Measurements from ENCODE around the gene CRTAC1. TPM values are rescaled to one million over a fixed set of nuclear protein-coding genes. Genes with fewer than 3 reads are reported as not detected.

CRTAC1 gene
- total and polyA plus RNA-seq, 2 experiments from 2014 or later: 0.47 to 1.2 TPM

- Mint-ChIP-seq H3K27me3 (ENCODE audit: insufficient read depth, low read depth, poor library complexity) (peaks cover 4% of the 10 kb centered on the region), H3K9me3 (peaks cover 28% of the 10 kb centered on the region), H3K27ac (no peak overlapping the region), H3K36me3 (ENCODE audit: low read depth) (0 out of 3 replicates have a peak, but pooled peaks cover 3% of the 10 kb centered on the region), H3K4me1 (peaks cover under 1% of the 10 kb centered on the region; the same call in 2 of the 3 replicates), H3K4me3 (no peak overlapping the region)
- peak; percentile 78 for TF ChIP-seq ZNF331 (CRISPR knock-in tag; IDR thresholded peaks at IDR 0.05; ENCODE audit: low read depth)
- TF ChIP-seq, protein P1, sequence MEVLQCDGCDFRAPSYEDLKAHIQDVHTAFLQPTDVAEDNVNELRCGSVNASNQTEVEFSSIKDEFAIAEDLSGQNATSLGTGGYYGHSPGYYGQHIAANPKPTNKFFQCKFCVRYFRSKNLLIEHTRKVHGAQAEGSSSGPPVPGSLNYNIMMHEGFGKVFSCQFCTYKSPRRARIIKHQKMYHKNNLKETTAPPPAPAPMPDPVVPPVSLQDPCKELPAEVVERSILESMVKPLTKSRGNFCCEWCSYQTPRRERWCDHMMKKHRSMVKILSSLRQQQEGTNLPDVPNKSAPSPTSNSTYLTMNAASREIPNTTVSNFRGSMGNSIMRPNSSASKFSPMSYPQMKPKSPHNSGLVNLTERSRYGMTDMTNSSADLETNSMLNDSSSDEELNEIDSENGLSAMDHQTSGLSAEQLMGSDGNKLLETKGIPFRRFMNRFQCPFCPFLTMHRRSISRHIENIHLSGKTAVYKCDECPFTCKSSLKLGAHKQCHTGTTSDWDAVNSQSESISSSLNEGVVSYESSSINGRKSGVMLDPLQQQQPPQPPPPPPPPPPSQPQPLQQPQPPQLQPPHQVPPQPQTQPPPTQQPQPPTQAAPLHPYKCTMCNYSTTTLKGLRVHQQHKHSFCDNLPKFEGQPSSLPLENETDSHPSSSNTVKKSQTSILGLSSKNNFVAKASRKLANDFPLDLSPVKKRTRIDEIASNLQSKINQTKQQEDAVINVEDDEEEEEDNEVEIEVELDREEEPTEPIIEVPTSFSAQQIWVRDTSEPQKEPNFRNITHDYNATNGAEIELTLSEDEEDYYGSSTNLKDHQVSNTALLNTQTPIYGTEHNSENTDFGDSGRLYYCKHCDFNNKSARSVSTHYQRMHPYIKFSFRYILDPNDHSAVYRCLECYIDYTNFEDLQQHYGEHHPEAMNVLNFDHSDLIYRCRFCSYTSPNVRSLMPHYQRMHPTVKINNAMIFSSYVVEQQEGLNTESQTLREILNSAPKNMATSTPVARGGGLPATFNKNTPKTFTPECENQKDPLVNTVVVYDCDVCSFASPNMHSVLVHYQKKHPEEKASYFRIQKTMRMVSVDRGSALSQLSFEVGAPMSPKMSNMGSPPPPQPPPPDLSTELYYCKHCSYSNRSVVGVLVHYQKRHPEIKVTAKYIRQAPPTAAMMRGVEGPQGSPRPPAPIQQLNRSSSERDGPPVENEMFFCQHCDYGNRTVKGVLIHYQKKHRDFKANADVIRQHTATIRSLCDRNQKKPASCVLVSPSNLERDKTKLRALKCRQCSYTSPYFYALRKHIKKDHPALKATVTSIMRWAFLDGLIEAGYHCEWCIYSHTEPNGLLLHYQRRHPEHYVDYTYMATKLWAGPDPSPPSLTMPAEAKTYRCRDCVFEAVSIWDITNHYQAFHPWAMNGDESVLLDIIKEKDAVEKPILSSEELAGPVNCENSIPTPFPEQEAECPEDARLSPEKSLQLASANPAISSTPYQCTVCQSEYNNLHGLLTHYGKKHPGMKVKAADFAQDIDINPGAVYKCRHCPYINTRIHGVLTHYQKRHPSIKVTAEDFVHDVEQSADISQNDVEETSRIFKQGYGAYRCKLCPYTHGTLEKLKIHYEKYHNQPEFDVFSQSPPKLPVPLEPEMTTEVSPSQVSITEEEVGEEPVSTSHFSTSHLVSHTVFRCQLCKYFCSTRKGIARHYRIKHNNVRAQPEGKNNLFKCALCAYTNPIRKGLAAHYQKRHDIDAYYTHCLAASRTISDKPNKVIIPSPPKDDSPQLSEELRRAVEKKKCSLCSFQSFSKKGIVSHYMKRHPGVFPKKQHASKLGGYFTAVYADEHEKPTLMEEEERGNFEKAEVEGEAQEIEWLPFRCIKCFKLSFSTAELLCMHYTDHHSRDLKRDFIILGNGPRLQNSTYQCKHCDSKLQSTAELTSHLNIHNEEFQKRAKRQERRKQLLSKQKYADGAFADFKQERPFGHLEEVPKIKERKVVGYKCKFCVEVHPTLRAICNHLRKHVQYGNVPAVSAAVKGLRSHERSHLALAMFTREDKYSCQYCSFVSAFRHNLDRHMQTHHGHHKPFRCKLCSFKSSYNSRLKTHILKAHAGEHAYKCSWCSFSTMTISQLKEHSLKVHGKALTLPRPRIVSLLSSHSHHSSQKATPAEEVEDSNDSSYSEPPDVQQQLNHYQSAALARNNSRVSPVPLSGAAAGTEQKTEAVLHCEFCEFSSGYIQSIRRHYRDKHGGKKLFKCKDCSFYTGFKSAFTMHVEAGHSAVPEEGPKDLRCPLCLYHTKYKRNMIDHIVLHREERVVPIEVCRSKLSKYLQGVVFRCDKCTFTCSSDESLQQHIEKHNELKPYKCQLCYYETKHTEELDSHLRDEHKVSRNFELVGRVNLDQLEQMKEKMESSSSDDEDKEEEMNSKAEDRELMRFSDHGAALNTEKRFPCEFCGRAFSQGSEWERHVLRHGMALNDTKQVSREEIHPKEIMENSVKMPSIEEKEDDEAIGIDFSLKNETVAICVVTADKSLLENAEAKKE (CRISPR knock-in tag; IDR thresholded peaks at IDR 0.05): no peak
- Histone ChIP-seq H3K4me1 (ENCODE audit: insufficient read depth) (no peaks in the 10 kb centered on the region), H3K4me2 (no peak overlapping the region), H3K27me3 (ENCODE audit: insufficient read depth) (no peaks in the 10 kb centered on the region), H3K79me2 (replicated peaks; ENCODE audit: insufficient read depth) (no peaks in the 10 kb centered on the region), H3K9me2 (ENCODE audit: insufficient read depth) (no peaks in the 10 kb centered on the region), H3K27ac (ENCODE audit: low read depth) (no peak overlapping the region), H4K20me1 (replicated peaks; ENCODE audit: insufficient read depth) (no peaks in the 10 kb centered on the region; the same call in 1 of the 2 replicates), H3K4me3 (no peak overlapping the region), H3F3A (replicated peaks; ENCODE audit: low read depth) (no peaks in the 10 kb centered on the region), H2AFZ (no peak overlapping the region), H3K36me3 (ENCODE audit: insufficient read depth) (0 out of 2 replicates have a peak, but pooled peaks cover 7% of the 10 kb centered on the region)
- ATAC-seq (no peak), DNase-seq (ENCODE audit: low spot score) (no peak)
Observed at GRCh38 chr10:97944772-97945171, 85.6 kb downstream of the CRTAC1 start.

DNA sequence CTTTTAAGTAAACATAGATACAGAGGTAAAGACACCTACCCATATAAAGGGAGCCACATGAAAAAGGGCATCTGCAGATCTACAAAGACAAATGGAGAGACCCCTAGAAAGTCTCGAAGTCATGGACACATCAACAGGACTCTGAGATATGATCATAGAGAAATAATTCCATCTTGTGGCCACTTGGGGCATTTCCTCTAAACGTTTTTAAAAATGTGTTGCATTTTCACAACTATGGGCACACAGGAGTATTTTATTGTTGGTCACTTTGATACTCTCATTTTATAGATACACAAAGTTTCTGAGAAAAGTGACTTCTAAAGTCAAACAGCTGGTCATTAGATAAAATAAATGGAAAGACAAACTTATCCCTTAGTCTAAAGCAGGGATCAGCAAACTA is 87.1 kb downstream of the CRTAC1 start:
- peaks cover 6% of the 10 kb centered on the region for H3K4me1 Mint-ChIP-seq
- Histone ChIP-seq H3K9me2 (ENCODE audit: insufficient read depth) (no peaks in the 10 kb centered on the region), H3K36me3 (ENCODE audit: insufficient read depth) (0 out of 2 replicates have a peak, but pooled peaks cover 7% of the 10 kb centered on the region), H3K4me3 (no peak overlapping the region), H3K27me3 (ENCODE audit: insufficient read depth) (no peaks in the 10 kb centered on the region), H3K79me2 (replicated peaks; ENCODE audit: insufficient read depth) (no peaks in the 10 kb centered on the region), H4K20me1 (replicated peaks; ENCODE audit: insufficient read depth) (no peaks in the 10 kb centered on the region; the same call in 1 of the 2 replicates), H3K27ac (ENCODE audit: low read depth) (no peak overlapping the region), H3K4me1 (ENCODE audit: insufficient read depth) (no peaks in the 10 kb centered on the region), H3F3A (replicated peaks; ENCODE audit: low read depth) (no peaks in the 10 kb centered on the region), H3K4me2 (no peak overlapping the region), H2AFZ (no peak overlapping the region)
- no peak for DNase-seq (ENCODE audit: low spot score)
- H3K9me3 Mint-ChIP-seq: peaks cover 26% of the 10 kb centered on the region
- no peak for ATAC-seq
- no peak overlapping the region for H3K4me3 Mint-ChIP-seq
- 0 out of 3 replicates have a peak, but pooled peaks cover 3% of the 10 kb centered on the region for H3K36me3 Mint-ChIP-seq (ENCODE audit: low read depth)
- H3K27ac Mint-ChIP-seq: no peak overlapping the region
- TF ChIP-seq ZNF114 (CRISPR knock-in tag; IDR thresholded peaks at IDR 0.05): no peak
- peak in 1 of 2 experiments; percentile 34; a peak in 2 of 4 replicates for TF ChIP-seq CTCF (conservative IDR thresholded peaks at IDR 0.05; ENCODE audit: low read depth in 2 of 2)
- TF ChIP-seq EZH2 (IDR thresholded peaks at IDR 0.05; ENCODE audit: low read depth, unreplicated experiment): no peak
- TF ChIP-seq REST (IDR thresholded peaks at IDR 0.05; ENCODE audit: unreplicated experiment): no peak
- peaks cover 5% of the 10 kb centered on the region for H3K27me3 Mint-ChIP-seq (ENCODE audit: insufficient read depth, low read depth, poor library complexity)

Measured in GM23338 (cell line).